Esophagus muscularis mucosa (tissue), 4 donors: ENCODE measurements around the gene ECE2. TPM values are rescaled to one million over a fixed set of nuclear protein-coding genes. Genes with fewer than 3 reads are reported as not detected.
A peak's percentile ranks its signal among the peaks of the same experiment; 100 is the strongest.

ENCODE experiments used
- DNase-seq: peaks from one replicate; pipeline ENCODE4 v3.0.0-alpha.2; 2017; ENCODE audit errors: extremely low spot score
- H3K27ac ChIP-seq, 4 donors: fragments of 200-600 bp; sonication (generic); replicated peaks in 1 of 4; 1 replicate in 3 of 4; 2 replicates in 1 of 4; pipeline ENCODE4 v1.5.1; 2016 to 2019; ENCODE audit warnings: mild to moderate bottlenecking in 1 of 4
- H3K27me3 ChIP-seq, 4 donors: fragments of 200-600 bp; sonication (generic); one replicate each; pipeline versions ENCODE4 v1.5.1 to v1.6.0; 2016 to 2019
- H3K36me3 ChIP-seq, 4 donors: fragments of 200-600 bp; sonication (generic); one replicate each; pipeline ENCODE4 v1.5.1; 2016 to 2019
- H3K4me1 ChIP-seq, 4 donors: fragments of 200-600 bp; sonication (generic); one replicate each; pipeline ENCODE4 v1.5.1; 2016 to 2019
- H3K4me3 ChIP-seq, 4 donors: fragments of 200-600 bp; sonication (generic); 1 replicate in 2 of 4; 2 replicates in 2 of 4; pipeline ENCODE4 v1.5.1; 2016 to 2019; ENCODE audit warnings: mild to moderate bottlenecking in 4 of 4, moderate library complexity in 1 of 4
- H3K9me3 ChIP-seq, 4 donors: fragments of 200-600 bp; sonication (generic); 1 replicate in 3 of 4; 2 replicates in 1 of 4; pipeline ENCODE4 v1.5.1; 2016 to 2019
- EP300 ChIP-seq: sonication (generic); formaldehyde crosslinking; IDR thresholded peaks from one replicate; pipeline ENCODE4 v1.6.1; 2017; ENCODE audit warnings: antibody characterized with exemption
- POLR2A ChIP-seq: fragments of 450-650 bp; IDR thresholded peaks from one replicate; pipeline ENCODE4 v1.6.1; 2017; ENCODE audit warnings: antibody characterized with exemption, moderate library complexity, mild to moderate bottlenecking, low read depth
- POLR2AphosphoS5 ChIP-seq, 2 donors: sonication (generic); formaldehyde crosslinking; IDR thresholded peaks; one replicate each; pipeline ENCODE4 v1.6.1; 2017; ENCODE audit warnings: antibody characterized with exemption in 2 of 2
- WGBS: methylation state at CpG from one replicate; pipeline ENCODE4 v1.1.5; 2018; 5-methylcytosine and 5-hydroxymethylcytosine counted together
- intact Hi-C: fragments of 100-400 bp; cut with DNase I; formaldehyde crosslinking; loops from one replicate; pipeline ENCODE4 v1.15.1; 2023
- total RNA-seq, 4 donors: library from RNA; depleted of rRNA; stranded (reverse); fragments of >200 nt; gene quantifications; one replicate each; pipeline versions ENCODE4 v1.1.0 to v1.2.1, GENCODE V29; 2016
- TF ChIP-seq, protein P1 (sequence below), 3 experiments: fragments of 200-600 bp in 2 of 3; fragments of 450-650 bp in 1 of 3; sonication (generic) in 2 of 3; IDR thresholded peaks; one replicate each; pipeline ENCODE4 v1.5.1; 2017 to 2019; ENCODE audit warnings: antibody characterized with exemption in 3 of 3, mild to moderate bottlenecking in 2 of 3, moderate library complexity in 1 of 3

ECE2 gene
- total RNA-seq, 4 donors from 2014 or later: 0.42 to 0.69 (median 0.56) TPM

DNA sequence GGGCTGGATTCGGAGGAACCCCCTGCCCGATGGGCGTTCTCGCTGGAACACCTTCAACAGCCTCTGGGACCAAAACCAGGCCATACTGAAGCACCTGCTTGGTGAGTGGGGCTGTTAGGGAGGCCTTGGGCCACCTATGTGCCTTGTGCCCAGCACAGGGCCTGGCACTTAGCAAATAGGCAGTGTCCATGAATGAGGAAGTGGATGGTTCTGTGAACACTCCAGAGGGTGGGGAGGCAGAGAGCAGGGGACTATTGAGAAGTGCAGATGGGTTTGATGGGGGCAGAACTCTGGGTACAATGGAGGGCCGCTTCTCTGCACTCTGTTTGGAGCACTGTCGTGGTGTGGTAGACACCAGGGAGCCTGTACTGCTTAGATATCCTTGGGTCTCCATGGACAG, 1.5 kb downstream of the ECE2 start:
- H3K4me1 ChIP-seq: peaks cover 0 to 10% (median 7%) of the 10 kb centered on the region in 4 donors
- WGBS: 92% methylated on average over 6 of the region's 6 CpGs
- no peaks in the 10 kb centered on the region for H3K9me3 ChIP-seq
- peaks cover 0 to 53% (median 16%) of the 10 kb centered on the region in 4 donors for H3K27me3 ChIP-seq
- H3K4me3 ChIP-seq: no peak overlapping the region
- TF ChIP-seq, protein P1, sequence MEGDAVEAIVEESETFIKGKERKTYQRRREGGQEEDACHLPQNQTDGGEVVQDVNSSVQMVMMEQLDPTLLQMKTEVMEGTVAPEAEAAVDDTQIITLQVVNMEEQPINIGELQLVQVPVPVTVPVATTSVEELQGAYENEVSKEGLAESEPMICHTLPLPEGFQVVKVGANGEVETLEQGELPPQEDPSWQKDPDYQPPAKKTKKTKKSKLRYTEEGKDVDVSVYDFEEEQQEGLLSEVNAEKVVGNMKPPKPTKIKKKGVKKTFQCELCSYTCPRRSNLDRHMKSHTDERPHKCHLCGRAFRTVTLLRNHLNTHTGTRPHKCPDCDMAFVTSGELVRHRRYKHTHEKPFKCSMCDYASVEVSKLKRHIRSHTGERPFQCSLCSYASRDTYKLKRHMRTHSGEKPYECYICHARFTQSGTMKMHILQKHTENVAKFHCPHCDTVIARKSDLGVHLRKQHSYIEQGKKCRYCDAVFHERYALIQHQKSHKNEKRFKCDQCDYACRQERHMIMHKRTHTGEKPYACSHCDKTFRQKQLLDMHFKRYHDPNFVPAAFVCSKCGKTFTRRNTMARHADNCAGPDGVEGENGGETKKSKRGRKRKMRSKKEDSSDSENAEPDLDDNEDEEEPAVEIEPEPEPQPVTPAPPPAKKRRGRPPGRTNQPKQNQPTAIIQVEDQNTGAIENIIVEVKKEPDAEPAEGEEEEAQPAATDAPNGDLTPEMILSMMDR (IDR thresholded peaks at IDR 0.05): no peak
- no peak for TF ChIP-seq POLR2A
- no peak for TF ChIP-seq POLR2AphosphoS5 (IDR thresholded peaks at IDR 0.05)
- TF ChIP-seq EP300: no peak
- H3K36me3 ChIP-seq: no peaks in the 10 kb centered on the region
- intact Hi-C loops: no loop called here
- no peak overlapping the region for H3K27ac ChIP-seq
- no peak for DNase-seq

DNA sequence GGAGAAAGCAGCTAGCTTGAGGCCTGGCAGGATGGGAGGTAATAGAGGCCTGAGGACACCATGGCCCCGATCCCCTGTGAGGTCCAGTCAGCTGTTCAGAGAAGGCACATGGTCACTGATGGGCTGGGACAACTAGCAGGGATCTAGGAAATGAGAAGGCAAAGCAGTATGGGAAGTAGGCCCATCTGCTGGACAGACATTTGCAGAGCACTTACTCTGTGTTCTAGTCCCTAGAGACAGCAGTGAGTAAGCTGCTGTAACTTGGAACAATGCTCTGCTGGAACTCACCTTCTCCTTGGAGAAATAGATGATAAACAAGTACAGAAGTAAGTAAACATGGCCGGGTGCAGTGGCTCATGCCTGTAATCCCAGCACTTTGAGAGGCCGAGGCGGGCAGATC, 7.1 kb downstream of the ECE2 start:
- no peak for TF ChIP-seq POLR2A
- Histone ChIP-seq H3K4me3 (no peak overlapping the region), H3K9me3 (no peaks in the 10 kb centered on the region), H3K36me3 (no peaks in the 10 kb centered on the region), H3K27ac (no peak overlapping the region), H3K27me3 (peaks cover 0 to 11% (median 0%) of the 10 kb centered on the region in 4 donors), H3K4me1 (peaks cover 0 to 4% (median 0%) of the 10 kb centered on the region in 4 donors)
- no peak for DNase-seq
- WGBS: 88% methylated on average over 4 of the region's 4 CpGs
- intact Hi-C loops: no loop called here

DNA sequence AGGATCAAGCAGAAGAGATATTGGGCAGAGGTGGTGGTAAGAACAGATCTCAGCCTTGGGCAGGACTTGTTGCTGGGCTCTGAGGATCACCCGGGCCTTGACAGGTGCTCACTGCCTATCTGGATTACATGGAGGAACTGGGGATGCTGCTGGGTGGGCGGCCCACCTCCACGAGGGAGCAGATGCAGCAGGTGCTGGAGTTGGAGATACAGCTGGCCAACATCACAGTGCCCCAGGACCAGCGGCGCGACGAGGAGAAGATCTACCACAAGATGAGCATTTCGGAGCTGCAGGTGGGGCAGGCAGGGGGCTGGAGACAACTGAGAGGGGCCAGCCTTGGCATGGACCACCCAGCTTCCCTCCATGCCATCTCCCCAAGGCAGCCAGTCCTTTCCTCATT, 7.9 kb downstream of the ECE2 start:
- TF ChIP-seq POLR2A (no peak), POLR2AphosphoS5 (IDR thresholded peaks at IDR 0.05) (no peak), EP300 (no peak)
- TF ChIP-seq, protein P1 (IDR thresholded peaks at IDR 0.05): no peak
- Histone ChIP-seq H3K4me3 (no peak overlapping the region), H3K27me3 (peaks cover 0 to 7% (median 0%) of the 10 kb centered on the region in 4 donors), H3K27ac (no peak overlapping the region), H3K4me1 (peaks cover 0 to 4% (median 0%) of the 10 kb centered on the region in 4 donors), H3K36me3 (no peaks in the 10 kb centered on the region), H3K9me3 (no peaks in the 10 kb centered on the region)
- DNase-seq: no peak
- intact Hi-C loops: no loop called here
- 91% methylated on average over 8 of the region's 8 CpGs for WGBS

DNA sequence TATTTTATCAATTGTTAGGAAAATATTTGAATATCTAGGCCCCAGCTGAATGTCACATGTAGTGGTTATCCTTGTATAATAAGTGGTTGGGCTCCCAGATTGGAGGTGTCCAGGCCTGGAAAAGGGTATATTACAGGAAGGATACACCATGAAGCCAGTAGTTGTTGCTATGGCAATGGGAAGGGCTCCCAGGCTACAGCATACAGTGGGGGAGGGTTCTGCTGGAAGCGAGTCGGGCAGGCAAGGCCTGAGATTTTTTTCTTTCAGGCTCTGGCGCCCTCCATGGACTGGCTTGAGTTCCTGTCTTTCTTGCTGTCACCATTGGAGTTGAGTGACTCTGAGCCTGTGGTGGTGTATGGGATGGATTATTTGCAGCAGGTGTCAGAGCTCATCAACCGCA, 8.9 kb downstream of the ECE2 start:
- intact Hi-C loops: no loop called here
- 15% methylated on average over 4 of the region's 4 CpGs for WGBS
- Histone ChIP-seq H3K27ac (no peak overlapping the region), H3K9me3 (no peaks in the 10 kb centered on the region), H3K4me1 (peaks cover 0 to 4% (median 0%) of the 10 kb centered on the region in 4 donors), H3K4me3 (no peak overlapping the region), H3K36me3 (no peaks in the 10 kb centered on the region), H3K27me3 (peaks cover 0 to 13% (median 0%) of the 10 kb centered on the region in 4 donors)
- no peak for DNase-seq
- TF ChIP-seq POLR2A (no peak), POLR2AphosphoS5 (IDR thresholded peaks at IDR 0.05) (no peak), EP300 (no peak)
- TF ChIP-seq, protein P1 (IDR thresholded peaks at IDR 0.05): no peak

DNA sequence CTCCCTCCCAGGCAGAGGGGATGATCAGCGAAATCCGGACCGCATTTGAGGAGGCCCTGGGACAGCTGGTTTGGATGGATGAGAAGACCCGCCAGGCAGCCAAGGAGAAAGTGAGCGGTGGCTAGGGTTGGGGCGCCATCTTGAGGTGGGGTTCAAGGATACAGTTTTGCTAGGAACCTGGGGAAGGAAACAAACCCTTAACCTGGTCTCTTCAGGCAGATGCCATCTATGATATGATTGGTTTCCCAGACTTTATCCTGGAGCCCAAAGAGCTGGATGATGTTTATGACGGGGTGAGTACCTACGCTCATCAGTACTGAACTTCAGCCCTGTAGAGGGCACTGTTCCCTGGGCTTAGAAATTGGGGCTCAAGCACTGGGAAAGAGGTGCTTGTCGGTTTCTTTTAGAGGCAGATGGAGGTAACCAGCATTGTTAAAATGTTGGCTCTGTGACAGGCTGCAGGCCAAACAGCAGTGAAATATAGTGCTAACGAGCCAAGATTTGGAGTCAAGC, 13.7 kb downstream of the ECE2 start:
- H3K4me3 ChIP-seq: no peak overlapping the region
- intact Hi-C loops: no loop called here
- H3K27ac ChIP-seq: no peak overlapping the region
- no peak for DNase-seq
- TF ChIP-seq, protein P1 (IDR thresholded peaks at IDR 0.05): peak; percentile 39 to 54 (median 51)
- TF ChIP-seq EP300: no peak
- no peak for TF ChIP-seq POLR2AphosphoS5 (IDR thresholded peaks at IDR 0.05)
- WGBS: 9% methylated on average over 5 of the region's 10 CpGs
- peaks cover 0 to 4% (median 0%) of the 10 kb centered on the region in 4 donors for H3K4me1 ChIP-seq
- no peaks in the 10 kb centered on the region for H3K36me3 ChIP-seq
- H3K9me3 ChIP-seq: no peaks in the 10 kb centered on the region
- peaks cover 0 to 34% (median 0%) of the 10 kb centered on the region in 4 donors for H3K27me3 ChIP-seq
